ENCODE results near the gene SETDB2.

DNA sequence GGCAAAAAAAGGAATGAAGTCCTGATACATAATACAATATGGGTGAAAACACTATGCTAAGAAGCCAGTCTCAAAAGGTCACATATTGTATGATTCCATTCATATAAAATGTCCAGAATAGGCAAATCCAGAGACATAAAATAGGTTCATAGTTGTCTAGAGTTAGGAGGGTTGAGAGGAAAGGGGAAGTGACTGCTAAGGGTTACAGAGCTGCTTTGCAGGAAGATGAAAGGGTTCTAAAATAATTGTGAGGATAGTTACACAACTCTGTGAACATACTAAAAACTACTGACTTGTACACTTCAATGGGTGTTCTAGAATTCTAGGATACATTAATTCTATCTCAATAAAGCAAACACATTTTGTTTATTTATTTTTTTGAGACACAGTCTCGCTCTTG is 25.9 kb upstream of the SETDB2 start:
- TF ChIP-seq, protein P1, sequence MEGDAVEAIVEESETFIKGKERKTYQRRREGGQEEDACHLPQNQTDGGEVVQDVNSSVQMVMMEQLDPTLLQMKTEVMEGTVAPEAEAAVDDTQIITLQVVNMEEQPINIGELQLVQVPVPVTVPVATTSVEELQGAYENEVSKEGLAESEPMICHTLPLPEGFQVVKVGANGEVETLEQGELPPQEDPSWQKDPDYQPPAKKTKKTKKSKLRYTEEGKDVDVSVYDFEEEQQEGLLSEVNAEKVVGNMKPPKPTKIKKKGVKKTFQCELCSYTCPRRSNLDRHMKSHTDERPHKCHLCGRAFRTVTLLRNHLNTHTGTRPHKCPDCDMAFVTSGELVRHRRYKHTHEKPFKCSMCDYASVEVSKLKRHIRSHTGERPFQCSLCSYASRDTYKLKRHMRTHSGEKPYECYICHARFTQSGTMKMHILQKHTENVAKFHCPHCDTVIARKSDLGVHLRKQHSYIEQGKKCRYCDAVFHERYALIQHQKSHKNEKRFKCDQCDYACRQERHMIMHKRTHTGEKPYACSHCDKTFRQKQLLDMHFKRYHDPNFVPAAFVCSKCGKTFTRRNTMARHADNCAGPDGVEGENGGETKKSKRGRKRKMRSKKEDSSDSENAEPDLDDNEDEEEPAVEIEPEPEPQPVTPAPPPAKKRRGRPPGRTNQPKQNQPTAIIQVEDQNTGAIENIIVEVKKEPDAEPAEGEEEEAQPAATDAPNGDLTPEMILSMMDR (conservative IDR thresholded peaks at IDR 0.05; ENCODE audit: low read depth, low read length): no peak
- no peak for TF ChIP-seq EZH2 (IDR thresholded peaks at IDR 0.05; ENCODE audit: low read length, unreplicated experiment)

Data from PC-3 (cell line).